Bone marrow (tissue), 2 donors: Measurements from ENCODE around the gene SRP9.
"Not testable (repeated sequence)": the region's sequence is repeated elsewhere in the genome, so short reads cannot be mapped to it uniquely, and the experiment has no call there.

ENCODE experiments used
- DNase-seq, 2 donors: peaks; one replicate each; lab custom pipeline; 2025; lab: John Stamatoyannopoulos, UW

The SRP9 gene

DNA sequence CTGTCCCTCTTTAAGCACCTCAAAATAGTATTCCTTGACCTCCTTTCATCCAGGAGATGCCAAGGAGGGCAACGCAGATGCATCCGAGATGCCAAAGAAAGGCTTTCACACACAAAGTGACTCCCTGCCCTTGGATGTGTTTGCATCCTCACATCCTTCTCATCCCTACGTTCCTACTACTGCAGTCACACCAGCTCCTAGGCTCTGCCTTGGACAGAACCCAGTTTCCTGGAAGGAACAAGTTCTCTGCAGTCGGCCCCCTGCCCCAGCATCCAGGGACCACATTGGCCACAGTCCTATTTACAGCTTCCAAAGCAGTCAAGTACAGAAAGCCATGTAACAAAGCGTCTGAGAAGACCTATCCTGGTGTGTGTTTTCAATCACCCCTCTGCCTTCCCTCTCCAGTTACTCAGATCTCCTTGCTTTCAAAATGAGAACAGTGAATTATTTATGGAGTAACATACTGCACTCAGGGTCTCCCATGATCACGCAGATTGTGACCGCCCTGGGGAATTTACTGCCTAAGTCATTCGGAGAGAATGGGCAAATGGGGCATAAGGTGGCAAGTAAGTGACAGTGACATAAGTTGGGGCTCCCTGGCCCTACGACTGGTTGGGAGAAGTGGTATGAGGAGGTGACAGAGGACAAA, 21.8 kb upstream of the SRP9 start:
- no peak for DNase-seq

DNA sequence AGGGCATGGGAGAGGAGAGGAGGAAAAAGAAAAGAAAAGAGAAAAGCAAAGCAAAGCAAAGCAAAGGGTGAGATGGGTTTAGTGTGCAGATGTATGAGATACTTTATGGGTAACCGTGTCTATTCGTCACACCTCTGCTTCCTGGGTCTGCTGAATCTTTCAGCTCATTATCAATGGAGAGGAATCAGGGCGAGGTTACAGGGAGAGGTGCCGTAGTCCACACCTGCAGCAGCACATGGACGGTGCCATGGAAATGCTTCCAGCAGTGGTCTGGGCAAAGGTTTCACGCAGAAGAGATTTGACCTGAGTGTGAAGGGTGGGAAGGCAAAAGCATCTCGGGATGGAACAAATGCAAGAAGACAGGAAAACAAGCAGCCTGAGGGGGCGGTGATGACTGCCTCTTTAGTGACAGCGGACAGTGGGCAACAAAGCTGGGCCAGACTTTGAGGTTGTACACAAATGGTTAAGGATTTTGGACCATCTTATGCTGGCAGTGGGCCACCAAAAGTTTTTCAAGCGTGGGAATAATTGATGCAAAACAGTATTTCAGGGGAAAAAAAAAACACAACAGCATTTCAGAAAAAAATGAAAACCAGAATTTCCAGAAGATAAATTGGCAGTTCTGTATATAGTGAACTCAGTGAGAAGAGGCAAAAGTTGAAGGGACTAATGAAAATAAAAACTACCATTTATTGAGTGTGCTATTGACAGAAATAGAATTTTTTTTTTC, 19.5 kb upstream of the SRP9 start:
- DNase-seq: no peak

DNA sequence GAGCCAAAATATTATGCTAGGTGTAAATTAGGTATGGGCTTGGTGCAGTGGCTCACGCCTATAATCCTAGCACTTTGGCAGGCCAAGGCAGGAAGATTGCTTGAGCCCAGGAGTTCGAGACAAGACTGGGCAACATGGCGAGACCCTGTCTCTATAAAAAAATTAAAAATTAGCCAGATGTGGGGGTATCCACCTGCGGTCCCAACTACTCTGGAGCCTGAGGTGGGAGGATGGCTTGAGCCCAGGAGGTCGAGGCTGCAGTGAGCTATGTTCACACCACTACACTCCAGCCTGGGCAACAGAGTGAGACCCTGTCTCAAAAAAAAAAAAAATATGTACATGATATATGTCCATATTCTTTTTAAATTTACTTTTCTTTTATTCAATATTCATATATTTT, 17.7 kb upstream of the SRP9 start:
- not testable (repeated sequence) for DNase-seq

DNA sequence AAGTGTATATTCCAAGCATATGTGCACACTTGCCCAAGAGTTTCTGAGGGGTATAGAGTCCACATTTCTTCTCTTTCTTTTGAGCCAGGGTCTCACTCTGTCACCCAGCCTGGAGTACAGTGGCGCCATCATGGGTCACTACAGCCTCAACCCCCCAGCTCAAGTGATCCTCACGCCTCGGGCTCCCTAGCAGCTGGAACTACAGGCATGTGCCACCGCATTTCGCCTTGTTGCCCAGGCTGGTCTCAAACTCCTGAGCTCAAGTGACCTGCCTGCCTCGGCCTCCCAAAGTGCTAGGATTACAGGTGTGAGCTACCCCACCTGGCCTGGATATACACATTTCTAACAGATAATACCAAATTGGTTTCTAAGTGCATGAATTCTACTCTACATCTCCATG, 17.1 kb upstream of the SRP9 start:
- no peak for DNase-seq

DNA sequence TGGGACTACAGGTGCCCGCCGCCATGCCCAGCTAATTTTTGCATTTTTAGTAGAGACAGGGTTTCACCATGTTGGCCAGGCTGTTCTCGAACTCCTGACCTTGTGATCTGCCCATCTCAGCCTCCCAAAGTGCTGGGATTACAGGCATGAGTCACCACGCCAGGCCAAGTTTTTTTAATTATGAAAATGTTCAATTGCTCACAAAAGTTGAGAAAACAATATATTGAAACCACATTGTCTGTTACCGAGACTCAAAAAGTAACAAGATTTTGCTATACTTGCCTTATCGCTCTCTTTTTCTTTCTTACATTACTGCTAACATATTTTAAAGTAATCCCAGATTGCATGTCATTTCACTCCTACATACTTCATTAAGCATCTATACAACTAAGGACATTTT, 16.2 kb upstream of the SRP9 start:
- DNase-seq: not testable (repeated sequence)

DNA sequence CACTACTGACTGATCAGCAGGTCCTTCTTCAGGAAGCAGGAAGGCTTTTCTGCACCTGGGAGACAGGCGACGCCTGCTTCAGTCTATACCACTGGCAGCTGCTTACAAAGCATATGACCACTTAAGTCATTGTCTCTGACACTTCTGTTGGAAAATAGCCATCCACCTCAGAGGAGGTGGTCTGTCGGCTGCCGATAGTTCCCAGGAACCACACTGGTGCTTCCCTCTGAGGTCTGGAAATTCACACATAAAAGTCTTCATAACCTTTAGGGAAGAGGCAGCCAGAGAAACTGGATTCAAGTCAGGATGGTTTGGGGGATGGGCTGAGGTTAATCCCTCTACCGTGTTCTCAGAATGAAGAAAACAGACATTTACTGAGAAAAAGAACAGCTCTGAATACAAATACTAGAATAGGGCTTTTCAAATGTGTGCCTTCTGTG, 15.6 kb upstream of the SRP9 start:
- DNase-seq: no peak

DNA sequence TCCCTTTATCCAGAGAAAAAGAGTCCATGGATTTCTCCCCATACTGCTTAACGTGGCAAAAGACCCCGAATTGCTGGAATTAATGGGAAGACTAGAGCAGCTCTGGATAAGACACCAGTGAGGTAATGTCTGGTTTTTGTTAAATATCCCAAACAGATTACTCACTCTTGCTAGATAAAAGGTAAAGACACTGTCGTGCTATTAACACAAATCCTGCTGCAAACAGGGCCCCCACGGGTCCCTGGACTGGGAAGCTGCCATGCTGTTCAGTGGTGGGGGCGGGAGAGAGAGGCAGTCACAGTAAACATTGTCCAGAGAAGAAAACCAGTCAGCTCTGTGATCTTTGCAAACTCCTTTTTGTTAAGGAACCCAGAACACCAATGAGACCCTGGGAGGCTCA, 15.2 kb upstream of the SRP9 start:
- DNase-seq: no peak

DNA sequence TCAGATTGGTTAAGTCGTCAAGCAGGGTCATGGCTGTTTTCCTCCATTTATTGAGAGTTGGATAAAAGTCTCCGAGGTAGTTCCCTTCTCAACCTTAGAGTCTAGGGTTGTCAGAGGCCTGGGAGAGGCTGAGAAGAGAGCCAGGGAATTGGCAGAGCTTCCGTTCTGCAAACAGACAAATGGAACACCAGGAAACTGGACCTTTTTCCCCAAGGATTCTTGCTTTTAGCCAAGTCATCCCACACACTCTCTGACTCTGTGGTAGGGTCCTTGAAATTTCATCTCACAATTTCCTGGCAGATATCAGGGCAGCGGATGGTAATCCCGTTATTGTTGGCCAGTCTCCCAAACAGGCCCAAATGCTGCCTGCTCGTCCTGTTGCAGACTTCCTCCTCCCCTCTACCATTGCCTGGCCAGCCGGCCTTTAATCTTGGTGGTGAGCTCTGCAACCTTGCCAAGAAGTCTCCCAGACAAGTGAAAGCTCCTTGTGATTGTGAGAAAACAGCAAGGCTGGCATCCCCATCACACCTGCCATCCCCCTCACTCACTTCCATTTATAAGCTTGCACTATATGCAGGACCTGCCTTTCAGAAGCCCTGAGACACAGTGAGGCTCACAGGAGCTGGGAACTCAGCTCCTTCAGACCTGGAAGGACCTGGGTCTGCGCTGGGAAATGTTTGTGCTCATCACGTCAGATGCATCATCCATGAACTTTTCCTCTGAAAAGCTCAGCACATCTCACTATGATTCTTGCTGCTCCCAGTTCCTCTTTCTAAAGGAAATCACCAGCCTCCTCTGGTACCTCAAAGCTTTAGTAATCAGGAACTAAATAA, 13.7 kb upstream of the SRP9 start:
- no peak for DNase-seq

DNA sequence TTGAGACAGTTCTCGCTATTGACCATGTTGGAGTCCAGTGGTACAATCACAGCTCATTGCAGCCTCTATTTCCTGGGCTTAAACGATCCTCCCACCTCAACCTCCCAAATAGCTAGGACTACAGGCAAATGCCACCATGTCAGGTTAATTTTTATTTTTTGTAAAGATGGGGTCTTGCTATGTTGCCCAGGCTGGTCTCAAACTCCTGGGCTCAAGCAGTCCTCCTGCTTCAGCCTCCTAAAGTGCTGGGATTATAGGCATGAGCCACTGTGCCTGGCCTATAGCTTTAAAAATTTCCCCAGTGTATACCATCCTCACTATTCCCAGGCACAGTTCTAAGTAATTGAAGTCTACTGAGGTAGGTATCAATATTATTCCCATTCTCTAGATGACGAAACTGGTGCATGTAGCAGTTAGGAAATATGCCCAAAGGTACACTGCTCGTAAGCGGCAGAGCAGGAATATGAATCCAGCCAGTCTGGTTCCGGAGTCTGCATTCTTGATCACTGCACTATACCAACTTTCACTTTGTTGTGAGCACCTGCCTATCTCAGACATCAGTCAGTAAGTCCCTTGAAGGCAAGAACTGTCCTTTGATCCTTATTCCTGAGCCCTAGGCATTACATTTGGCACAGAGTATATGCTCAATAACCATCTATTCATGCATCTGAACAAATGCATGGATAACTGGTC, 11.5 kb upstream of the SRP9 start:
- DNase-seq: no peak

DNA sequence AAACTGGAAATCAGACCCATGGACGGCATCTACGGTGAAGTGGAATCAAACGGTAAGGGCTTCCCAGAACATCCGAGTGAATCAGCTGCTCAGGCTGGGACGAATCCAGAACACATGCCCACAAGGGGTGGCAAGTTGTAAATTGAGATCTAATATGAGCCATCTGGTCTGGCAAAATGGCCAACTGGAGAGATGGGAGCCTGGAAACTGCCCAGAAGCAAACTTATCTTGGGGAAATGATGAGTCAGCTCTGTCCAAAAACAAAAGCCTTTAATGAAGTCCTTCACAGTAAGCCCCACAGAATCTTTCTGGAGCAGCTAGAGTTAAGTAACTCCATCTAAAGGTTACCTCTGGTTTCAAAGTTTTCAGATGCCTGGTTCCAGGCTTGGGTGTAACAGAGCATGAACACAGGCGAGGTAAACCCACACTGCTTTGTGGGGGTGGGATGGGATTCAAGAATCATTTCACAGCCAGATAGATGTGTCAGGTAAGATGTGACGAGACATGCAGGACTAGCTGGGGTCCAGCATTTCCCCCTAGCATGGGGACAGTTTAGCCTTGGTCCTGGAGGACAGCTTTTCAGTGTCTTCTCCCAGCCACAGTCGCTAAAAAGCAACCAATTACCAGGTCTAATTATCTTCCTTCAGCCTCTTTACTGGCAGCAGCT, 10.5 kb upstream of the SRP9 start:
- no peak for DNase-seq

DNA sequence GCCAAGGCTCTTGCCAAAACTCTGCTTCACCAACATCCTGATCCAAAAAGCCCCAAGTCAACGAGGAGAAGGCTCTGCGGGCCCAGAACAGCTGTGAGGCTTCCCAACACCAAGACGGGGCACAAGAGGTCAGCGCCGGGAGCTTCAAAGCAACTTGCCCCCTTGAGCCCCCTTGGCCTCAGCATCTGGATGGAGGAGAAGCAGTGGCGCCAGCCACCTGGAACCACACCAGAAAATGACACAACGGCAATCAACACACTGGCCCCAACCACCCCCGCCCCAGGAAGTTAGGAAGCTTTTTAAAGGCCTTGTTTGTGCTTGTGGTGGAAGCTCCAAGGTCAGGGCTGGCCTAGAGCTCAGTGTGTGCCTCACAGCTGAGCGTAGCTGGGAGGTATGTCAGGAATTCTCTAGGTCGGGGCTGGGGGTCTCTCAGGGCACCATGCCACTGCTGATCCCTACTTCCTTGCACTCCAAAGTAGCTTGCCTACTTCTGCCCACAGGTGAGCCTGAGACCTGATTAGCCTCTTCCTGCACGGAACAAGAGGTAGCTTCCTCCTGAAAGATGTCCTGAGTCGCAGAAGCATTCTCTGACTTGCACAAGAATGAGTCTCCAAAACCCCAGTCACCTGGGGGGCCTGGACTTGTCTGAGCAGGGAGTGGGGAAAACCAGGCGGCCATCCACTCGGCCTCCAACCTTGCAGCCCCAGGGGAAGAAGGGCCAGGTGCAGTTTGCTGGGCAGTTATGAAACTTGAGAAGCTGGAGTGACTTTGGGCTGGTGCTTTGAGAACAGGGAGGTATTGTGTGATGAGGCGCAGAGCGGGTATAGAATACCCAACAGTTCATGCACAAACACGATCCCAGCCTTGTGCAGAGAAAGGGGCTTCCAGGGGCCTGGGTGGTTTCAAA, 9.7 kb upstream of the SRP9 start:
- no peak for DNase-seq

DNA sequence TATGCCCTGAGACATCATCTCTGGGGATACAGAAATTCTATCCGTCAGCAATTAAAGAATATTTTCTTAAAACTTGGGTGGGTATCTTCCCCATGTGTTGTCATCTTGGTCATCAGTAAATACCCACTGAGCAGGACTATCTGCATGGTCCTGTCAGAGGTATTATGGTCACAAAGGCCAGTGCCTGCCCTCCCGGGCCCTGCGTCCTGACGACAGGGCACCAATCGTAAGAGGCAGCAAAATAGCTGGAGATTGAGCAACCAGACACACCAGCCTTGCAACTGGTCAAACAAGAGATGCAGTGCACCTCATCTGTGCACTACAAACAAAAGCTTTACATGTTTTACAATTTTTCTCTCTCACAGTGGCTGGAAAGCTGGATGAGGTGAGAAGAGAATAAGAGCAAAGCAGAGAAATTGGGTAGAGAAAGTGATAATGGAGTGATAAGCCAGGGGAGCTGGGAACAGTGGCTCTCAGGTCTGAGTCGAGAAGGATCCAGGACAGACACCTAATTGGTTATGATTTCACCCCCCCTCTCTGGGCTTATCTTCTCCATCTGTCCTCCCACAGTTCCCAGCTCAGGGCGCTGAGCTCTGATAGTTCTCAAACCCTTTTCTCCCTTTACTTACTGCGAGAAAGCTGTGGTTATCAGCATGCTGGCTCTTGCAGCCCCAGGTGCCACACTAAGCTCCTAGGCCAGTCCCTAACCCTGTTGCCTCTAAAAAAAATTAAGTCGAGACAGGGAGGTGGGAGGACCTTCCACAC, 8.8 kb upstream of the SRP9 start:
- DNase-seq: no peak

DNA sequence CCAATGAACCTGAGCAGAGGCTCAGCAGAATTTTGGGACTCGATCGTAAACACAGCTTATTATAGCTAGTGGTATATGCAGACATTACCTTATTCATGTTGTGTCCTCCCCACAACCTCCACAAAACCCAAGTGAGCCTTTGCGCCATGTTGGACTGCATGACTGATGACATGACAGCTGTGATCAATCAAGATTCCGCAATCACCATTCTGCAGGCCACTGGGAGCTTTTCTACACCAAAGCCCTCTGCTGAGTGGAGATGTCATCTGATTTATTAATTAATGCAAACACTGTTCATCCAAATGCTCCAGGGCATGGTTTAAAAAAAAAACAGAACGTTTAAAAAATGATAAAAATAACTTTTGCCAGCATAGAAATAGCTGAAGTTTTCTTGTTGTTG, 7.9 kb upstream of the SRP9 start:
- no peak for DNase-seq

DNA sequence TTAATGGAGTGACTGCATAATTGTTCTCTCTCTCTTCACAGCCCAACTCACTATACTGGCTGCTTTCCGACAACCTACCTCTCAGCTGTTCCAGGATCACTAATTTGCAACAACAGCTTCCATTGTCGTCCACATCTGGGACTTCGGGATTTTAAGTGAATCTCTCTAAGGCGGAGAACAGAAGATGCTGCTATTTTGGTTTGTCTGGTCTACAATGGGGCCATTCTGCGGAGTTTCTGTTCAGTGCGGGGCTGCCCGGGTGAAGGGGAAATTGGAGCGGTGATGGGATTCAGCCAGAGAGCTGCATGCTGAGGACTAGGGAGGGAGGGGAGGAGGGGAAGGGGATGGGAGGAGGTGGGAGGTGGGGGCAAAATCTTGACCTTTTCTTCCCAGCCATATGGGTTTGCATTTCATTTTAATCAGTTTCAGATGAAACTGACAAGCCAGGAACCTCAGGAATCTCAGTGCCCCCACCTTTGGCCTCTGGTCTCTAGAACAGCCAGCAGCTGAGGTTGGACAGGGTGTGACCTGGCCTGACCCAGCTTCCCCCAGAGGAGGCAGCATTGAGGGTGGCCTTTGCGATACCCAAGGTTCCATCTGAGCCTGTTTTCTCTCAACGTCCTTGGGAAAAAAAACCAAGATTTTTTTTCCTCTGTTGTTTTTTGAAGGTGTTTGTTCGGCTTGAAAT, 6.9 kb upstream of the SRP9 start:
- DNase-seq: no peak

DNA sequence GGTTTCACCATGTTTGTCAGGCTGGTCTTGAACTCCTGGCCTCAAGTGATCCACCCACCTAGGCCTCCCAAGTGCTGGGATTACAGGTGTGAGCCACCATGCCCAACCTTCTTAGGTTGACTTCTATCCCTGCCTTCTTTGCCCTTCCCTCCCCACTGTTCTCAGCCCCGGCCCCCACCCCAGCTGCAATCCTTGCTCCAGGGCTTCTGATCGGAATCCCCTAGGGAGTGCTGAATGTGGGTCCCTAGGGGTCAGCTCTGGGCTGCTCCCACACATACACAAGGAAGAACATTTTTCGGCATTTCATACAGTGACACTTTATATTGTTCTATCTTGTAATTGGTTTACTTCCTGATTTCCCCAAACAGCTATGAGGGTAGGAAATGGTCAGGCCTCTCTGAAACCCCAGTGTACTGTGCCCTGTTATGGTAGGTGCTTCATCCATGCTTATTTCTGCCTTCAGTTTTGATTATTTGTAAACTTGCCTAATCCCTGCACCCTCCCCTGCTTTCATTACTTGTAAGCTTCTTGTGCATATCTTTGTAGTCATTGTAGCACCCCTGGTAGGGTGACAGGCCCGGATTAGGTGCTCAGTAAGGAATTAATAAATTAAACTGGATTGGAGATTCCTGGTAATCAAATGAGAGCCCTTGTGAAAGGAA, 5.8 kb upstream of the SRP9 start:
- DNase-seq: no peak

DNA sequence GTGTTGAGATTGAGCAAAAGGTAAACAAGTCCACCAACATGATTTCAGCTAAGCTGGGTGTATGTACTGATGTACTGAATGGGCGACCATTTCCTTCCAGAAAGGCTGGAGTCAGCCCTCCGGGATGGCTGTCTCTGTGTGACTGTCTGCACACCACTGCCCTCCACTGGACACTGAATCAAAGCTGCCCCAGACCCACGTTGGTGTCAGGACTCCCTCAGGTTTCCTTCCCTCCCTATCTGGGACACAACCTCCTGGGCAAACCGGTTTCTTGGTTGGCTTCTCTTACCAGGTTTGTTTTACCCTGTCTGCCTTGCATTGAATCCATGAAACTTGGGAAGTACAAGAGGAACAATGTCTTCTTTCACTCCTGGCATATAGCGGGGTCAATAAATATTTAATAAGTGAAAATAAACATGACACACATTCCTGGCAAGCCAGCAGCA, 5.3 kb upstream of the SRP9 start:
- peak; percentile 23 to 68 for DNase-seq

DNA sequence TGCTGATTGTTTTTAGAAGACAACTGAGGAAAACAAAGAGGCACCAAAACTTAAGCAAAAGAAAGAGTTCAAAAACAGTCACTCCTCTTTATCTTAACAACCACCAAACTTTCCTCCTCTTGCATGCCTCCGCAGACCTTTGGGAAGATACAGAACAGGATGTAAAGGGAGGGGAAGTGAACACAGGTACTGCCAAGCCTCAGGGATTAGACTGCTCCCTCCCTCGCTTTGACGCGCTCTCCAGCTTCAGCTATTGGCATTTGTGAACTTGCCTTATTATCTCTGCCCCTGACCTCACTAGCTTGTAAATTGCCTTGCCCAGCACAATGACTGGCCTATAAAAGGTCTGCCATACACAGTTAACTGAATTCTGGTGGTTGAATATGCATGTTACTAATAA, 4.8 kb upstream of the SRP9 start:
- DNase-seq: no peak

DNA sequence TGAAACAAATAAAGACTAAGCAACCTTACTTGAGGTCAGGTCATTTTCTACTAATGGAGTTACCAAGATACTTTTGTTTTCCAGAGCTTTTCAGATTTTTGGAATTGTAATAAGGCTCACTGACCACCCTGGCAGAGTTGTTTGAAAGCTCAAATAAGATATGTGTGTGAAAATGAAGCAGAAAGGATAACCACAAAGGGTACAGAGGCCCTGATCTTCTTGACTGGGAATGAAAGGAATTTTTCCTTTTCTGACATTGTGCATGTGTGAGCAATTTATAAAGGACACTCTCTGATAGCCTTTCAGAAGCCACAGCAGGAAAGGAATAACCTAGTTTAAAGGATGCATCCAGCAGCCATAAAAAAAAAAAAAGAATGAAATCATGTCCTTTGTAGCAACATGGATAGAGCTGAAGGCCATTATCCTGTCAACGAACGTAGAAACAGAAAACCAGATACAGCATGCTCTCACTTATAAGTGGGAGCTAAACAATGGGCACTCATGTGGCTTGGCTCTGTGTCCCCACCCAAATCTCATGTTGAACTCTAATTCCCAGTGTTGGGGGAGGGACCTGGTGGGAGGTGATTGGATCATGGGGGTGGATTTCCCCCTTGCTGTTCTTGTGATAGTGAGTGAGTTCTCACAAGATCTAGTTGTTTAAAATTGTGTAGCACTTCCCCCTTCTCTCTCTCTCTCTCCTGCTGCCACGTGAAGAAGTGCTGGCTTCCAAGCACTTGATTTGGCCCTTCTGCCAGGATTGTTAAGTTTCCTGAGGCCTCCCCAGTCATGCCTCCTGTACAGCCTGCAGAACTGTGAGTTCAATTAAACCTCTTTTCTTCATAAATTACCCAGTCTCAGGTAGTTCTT, 3.1 kb upstream of the SRP9 start:
- DNase-seq: no peak
